ENCODE data around the gene CST9. TPM values are rescaled to one million over a fixed set of nuclear protein-coding genes. Genes with fewer than 3 reads are reported as not detected.

The CST9 gene
- total RNA-seq, 2 donors from 2014 or later: not detected

GRCh38 chr20:23570178-23570760, 35.4 kb downstream of the CST9 start:
- no peak for ATAC-seq
- no peak for DNase-seq
- intact Hi-C loops (cut with DNase I): no loop called here

DNA sequence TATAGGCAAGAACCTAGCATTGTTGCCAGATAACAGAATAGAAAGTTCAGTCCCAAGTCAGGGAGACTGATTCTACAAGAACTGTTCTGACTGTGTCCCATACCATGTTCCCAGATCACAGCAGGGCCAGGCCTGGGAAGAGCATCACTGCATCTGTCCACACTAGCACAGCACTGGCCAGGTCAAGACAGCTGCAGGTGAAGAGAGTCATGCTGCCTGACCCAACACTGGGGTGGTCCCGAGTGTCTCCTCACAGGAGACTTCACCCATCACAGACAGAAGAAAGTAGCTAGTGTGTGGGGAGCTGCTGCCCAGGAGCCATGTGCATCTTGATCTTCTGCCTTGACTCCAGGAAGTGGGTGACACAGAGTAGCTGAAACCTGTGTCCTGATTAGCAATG, 36.1 kb downstream of the CST9 start:
- no peak for DNase-seq
- ATAC-seq: no peak

DNA sequence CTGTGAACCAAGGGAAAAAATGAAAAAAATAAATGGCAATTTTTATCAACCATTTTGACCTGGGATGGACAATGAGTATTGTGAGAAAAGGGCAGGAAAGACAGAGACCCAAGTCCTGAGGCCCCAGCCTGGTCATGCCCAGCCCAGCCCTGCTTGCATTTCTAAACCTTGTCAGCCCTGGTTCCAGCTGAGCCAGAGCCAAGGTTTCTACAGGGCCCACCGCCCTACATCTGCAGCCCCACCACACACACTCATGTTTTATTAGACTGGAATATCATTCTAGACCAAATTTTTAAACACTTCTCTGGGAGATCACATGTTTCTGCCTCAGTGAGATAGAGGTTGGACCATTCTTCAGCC, 36.8 kb downstream of the CST9 start:
- intact Hi-C loops (cut with DNase I): no loop called here
- no peak for DNase-seq
- ATAC-seq: no peak

More for the DNA sequence above, 36.1 kb downstream of the CST9 start:
- intact Hi-C loops (cut with DNase I): no loop called here

DNA sequence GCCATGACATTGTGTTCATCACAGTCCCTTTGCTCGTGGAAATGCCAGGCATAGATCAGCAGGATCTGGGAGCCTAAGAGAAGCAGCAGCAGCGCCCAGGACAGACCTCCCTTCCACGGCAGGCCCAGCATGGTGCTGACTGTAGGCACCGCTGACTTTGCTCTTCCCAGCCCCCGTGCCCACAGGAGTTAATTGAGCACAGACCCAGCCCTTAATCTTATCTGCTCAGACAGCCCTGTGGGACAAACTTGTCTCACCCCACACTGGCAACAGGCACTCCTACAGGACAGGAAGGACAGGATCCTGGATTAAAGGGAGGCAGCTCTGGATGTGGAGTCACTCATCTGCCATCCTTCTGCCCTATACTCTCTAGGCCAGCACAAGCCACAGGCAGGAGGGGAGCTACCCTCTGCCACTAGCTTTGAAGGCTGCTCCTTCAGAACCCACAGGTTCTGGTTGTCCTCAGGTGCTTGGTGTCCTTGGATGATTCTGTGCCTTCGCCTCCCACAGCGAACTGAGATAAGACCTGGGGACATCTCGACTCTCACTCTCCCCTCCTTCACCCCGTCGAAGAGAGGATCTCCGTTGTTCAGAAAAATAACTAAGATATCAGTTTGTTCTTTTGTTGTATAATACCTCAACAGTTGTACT, 37.3 kb downstream of the CST9 start, which contains the start of gene CST9L:
TSS of gene CST9L (minus strand) at position 165 of the 651 bp plus-strand sequence. CDS start at position 131, 34 bp downstream.
- intact Hi-C loops (cut with DNase I): no loop called here
- DNase-seq (no peak), ATAC-seq (no peak)

DNA sequence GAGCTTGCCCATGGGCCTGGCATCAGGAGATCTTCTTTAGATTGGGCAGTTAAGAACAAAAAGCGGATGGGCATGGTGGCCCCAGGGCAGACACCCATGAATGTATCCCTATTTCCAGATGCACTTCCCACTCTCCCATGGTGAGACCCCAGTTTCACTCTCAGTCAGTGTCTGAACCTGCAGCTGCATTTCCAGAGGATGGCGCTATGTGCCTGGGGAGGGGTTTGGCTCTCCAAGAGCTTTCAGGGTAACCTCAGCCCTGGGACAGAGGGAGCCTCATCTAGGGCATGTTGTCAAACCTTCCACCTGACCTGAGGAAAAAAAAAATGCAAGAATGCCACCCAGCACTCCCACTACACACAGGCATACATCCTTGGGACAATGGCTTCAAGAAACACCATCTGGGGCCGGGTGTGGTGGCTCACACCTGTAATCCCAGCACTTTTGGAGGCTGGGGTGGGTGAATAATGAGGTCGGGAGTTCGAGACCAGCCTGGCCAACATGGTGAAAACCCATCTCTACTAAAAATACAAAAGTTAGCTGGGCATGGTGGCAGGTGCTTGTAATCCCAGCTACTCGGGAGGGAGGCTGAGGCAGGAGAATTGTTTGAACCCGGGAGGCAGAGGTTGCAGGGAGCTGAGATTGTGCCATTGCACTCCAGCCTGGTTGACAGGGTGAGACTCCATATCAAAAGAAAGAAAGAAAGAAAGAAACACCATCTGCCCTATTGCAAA, 39.4 kb downstream of the CST9 start:
- ATAC-seq (no peak), DNase-seq (no peak)
- intact Hi-C loops (cut with DNase I): no loop called here

GRCh38 chr20:23565503-23566045, 40.1 kb downstream of the CST9 start:
- intact Hi-C loops (cut with DNase I): no loop called here
- ATAC-seq: no peak
- DNase-seq: no peak

DNA sequence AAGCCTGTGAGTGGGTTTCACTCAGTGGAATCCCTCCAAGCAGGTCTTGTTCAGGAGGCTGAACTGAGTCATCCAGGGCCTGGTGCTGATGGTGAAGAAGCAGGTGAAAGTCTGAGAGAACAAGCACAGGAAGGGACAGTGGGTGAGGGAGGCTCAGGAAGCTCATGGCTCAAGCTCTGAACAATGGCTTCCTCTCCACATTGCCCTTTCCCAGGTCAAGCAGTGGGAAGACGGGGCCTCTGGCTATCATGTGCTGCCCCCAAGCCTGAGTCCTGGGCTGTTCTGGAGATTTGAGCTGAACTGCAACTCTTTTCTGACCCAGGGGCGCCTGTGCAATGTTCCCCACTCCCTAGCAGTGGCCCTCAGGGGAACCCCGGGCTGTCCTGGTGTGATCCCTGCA, 40.8 kb downstream of the CST9 start:
- ATAC-seq (no peak), DNase-seq (no peak)
- intact Hi-C loops (cut with DNase I): no loop called here

DNA sequence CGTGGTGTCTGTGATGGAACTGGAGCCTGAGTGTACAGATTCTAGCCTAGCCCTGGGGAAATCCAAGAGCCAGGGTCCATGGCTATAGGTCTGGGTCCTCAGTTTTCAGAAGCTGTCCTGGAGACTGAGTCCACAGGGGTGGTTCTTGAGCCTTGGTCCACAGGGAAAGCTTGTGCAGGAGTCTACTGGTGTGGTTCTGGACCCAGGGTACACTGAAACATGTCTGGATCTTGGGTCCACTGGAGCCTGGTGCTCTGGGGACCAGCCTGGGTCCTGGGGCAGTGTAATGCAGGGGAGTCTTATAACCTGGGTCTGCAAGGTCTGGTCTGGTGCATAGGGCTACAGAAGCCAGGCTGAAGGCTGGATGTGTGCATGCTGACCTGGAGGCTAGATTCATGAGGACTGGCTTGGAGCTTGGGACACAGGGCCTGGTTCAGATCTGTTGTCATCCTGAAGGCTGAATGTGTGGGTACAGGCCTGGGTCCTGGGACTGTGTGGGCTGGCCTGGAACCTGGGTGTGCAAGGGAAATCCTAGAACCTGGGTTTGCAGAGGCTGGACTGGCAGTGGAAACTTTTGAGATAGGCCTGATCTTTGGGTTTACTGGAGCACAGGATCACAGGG, 42.9 kb downstream of the CST9 start:
- intact Hi-C loops (cut with DNase I): no loop called here
- no peak for DNase-seq
- no peak for ATAC-seq

DNA sequence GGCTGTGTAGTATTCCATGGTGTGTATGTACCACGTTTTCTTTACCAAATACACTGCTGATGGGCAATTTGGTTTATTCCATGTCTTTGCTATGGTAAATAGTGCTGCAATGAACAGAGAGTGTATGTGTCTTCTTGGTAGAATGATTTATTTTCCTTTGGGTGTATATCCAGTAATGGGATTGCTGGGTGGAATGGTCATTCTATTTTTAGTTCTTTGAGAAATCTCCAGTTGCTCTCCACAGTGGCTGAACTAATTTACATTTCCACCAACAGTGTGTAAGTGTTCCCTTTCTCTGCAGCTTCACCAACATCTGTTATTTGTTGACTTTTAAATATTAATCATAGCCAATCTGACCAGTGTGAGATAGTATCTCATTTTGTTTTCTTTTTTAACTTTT, 51.3 kb downstream of the CST9 start:
- intact Hi-C loops (cut with DNase I): no loop called here
- ATAC-seq (no peak), DNase-seq (no peak)

Other genes with a start within 250 kb of the CST9 start
- 10 to 100 TPM; 12.9 to 18.7 TPM for gene GZF1, start 243.7 kb downstream of the CST9 start, total RNA-seq
- 1 to 10 TPM; 4.9 to 7.2 TPM for gene NAPB, start 184.4 kb downstream of the CST9 start, total RNA-seq
- gene CSTL1, start 166.2 kb downstream of the CST9 start, total RNA-seq: not detected
- not detected for gene CST11, start 153.0 kb downstream of the CST9 start, total RNA-seq
- gene CST8, start 114.8 kb downstream of the CST9 start, total RNA-seq: not detected
- gene CST9L, start 37.4 kb downstream of the CST9 start, total RNA-seq: not detected
- 1,000 to 10,000 TPM in 1 of 2 donors, 100 to 1,000 TPM in 1; 940 to 1,205 TPM for gene CST3, start 32.0 kb upstream of the CST9 start, total RNA-seq
- not detected for gene CST4, start 83.1 kb upstream of the CST9 start, total RNA-seq
- not detected for gene CST1, start 145.0 kb upstream of the CST9 start, total RNA-seq
- gene CST2, start 220.8 kb upstream of the CST9 start, total RNA-seq: not detected

Data from left cardiac atrium (tissue), 4 donors.